ENCODE data around the gene ACP4.
"Not testable (repeated sequence)": the region's sequence is repeated elsewhere in the genome, so short reads cannot be mapped to it uniquely, and the experiment has no call there.

ACP4 gene

GRCh38 chr19:50790396-50790795, at the start of gene ACP4:
ACP4 (plus strand) TSS chr19:50790415; CDS start chr19:50790415, 0 bp downstream.
- no peak within 1 kb of the TSS for H3K4me3 ChIP-seq (ENCODE audit: low read depth, low read length)
- DNase-seq (ENCODE audit: low read depth) = no peak
- TF ChIP-seq CTCF (IDR thresholded peaks at IDR 0.05; ENCODE audit: low read depth, low read length, missing control alignments) = no peak
- in situ Hi-C loops (cut with HindIII; ENCODE audit: low sequenced_read_pairs) = no loop called here

GRCh38 chr19:50741179-50741933, 48.9 kb upstream of the ACP4 start:
- no peak for DNase-seq (ENCODE audit: low read depth)
- in situ Hi-C loops (cut with HindIII; ENCODE audit: low sequenced_read_pairs) = no loop called here
- no peak for TF ChIP-seq CTCF (IDR thresholded peaks at IDR 0.05; ENCODE audit: low read depth, low read length, missing control alignments)

GRCh38 chr19:50743537-50743936, 46.7 kb upstream of the ACP4 start:
- no peak for DNase-seq (ENCODE audit: low read depth)
- in situ Hi-C loops (cut with HindIII; ENCODE audit: low sequenced_read_pairs) = no loop called here
- H3K4me3 ChIP-seq (ENCODE audit: low read depth, low read length) = no peak overlapping the region
- TF ChIP-seq CTCF (IDR thresholded peaks at IDR 0.05; ENCODE audit: low read depth, low read length, missing control alignments) = no peak

More at GRCh38 chr19:50741179-50741933, 48.9 kb upstream of the ACP4 start:
- no peak overlapping the region for H3K4me3 ChIP-seq (ENCODE audit: low read depth, low read length)

- no peak overlapping the region for H3K4me3 ChIP-seq (ENCODE audit: low read depth, low read length)
- TF ChIP-seq CTCF (IDR thresholded peaks at IDR 0.05; ENCODE audit: low read depth, low read length, missing control alignments) = no peak
- DNase-seq (ENCODE audit: low read depth) = no peak
- in situ Hi-C loops (cut with HindIII; ENCODE audit: low sequenced_read_pairs) = no loop called here
These were observed 45.0 kb upstream of the ACP4 start for GRCh38 chr19:50745221-50745620.

- DNase-seq (ENCODE audit: low read depth); H3K4me3 ChIP-seq (ENCODE audit: low read depth, low read length); in situ Hi-C loops (cut with HindIII; ENCODE audit: low sequenced_read_pairs): not testable (repeated sequence)
These were observed 43.1 kb upstream of the ACP4 start for GRCh38 chr19:50747141-50747540.

- no peak overlapping the region for H3K4me3 ChIP-seq (ENCODE audit: low read depth, low read length)
- no peak for DNase-seq (ENCODE audit: low read depth)
- in situ Hi-C loops (cut with HindIII; ENCODE audit: low sequenced_read_pairs) = no loop called here
- no peak for TF ChIP-seq CTCF (IDR thresholded peaks at IDR 0.05; ENCODE audit: low read depth, low read length, missing control alignments)
These were observed 40.7 kb upstream of the ACP4 start for GRCh38 chr19:50749490-50749889.

GRCh38 chr19:50750010-50750409, 40.2 kb upstream of the ACP4 start:
- no peak for TF ChIP-seq CTCF (IDR thresholded peaks at IDR 0.05; ENCODE audit: low read depth, low read length, missing control alignments)

More at GRCh38 chr19:50750010-50750409, 40.2 kb upstream of the ACP4 start:
- no peak for DNase-seq (ENCODE audit: low read depth)
- no peak overlapping the region for H3K4me3 ChIP-seq (ENCODE audit: low read depth, low read length)
- in situ Hi-C loops (cut with HindIII; ENCODE audit: low sequenced_read_pairs) = no loop called here
